ENCODE results near the gene SSBP1. TPM values are rescaled to one million over a fixed set of nuclear protein-coding genes. Genes with fewer than 3 reads are reported as not detected.
"Not testable (repeated sequence)": the region's sequence is repeated elsewhere in the genome, so short reads cannot be mapped to it uniquely, and the experiment has no call there.

Gene SSBP1
- total RNA-seq, 1 donor from 2014 or later: 164 TPM

GRCh38 chr7:141708351-141708750, 29.8 kb upstream of the SSBP1 start, which contains the start of gene WEE2:
TSS of gene WEE2 (plus strand) at chr7:141708353. CDS start at chr7:141708759, 406 bp downstream.
- no peak for DNase-seq (ENCODE audit: extremely low read depth, low read depth, low spot score)

- no peak for DNase-seq (ENCODE audit: extremely low read depth, low read depth, low spot score)
Observed at GRCh38 chr7:141709318-141709717, 28.8 kb upstream of the SSBP1 start.

GRCh38 chr7:141709749-141710148, 28.4 kb upstream of the SSBP1 start:
- no peak for DNase-seq (ENCODE audit: extremely low read depth, low read depth, low spot score)

- DNase-seq (ENCODE audit: extremely low read depth, low read depth, low spot score): no peak
Observed at GRCh38 chr7:141710301-141710700, 27.9 kb upstream of the SSBP1 start.

GRCh38 chr7:141712603-141713255, 25.4 kb upstream of the SSBP1 start:
- DNase-seq (ENCODE audit: extremely low read depth, low read depth, low spot score): no peak

- DNase-seq (ENCODE audit: extremely low read depth, low read depth, low spot score): no peak
Observed at GRCh38 chr7:141713890-141714289, 24.3 kb upstream of the SSBP1 start.

- DNase-seq (ENCODE audit: extremely low read depth, low read depth, low spot score): no peak
Observed at GRCh38 chr7:141714571-141714970, 23.6 kb upstream of the SSBP1 start.

GRCh38 chr7:141715018-141715417, 23.1 kb upstream of the SSBP1 start:
- DNase-seq (ENCODE audit: extremely low read depth, low read depth, low spot score): no peak

- no peak for DNase-seq (ENCODE audit: extremely low read depth, low read depth, low spot score)
Observed at GRCh38 chr7:141715794-141716689, 22.1 kb upstream of the SSBP1 start.

- no peak for DNase-seq (ENCODE audit: extremely low read depth, low read depth, low spot score)
Observed at GRCh38 chr7:141717450-141717849, 20.7 kb upstream of the SSBP1 start.

- DNase-seq (ENCODE audit: extremely low read depth, low read depth, low spot score): no peak
Observed at GRCh38 chr7:141722529-141722928, 15.6 kb upstream of the SSBP1 start.

GRCh38 chr7:141729020-141729419, 9.1 kb upstream of the SSBP1 start:
- no peak for DNase-seq (ENCODE audit: extremely low read depth, low read depth, low spot score)

- DNase-seq (ENCODE audit: extremely low read depth, low read depth, low spot score): no peak
Observed at GRCh38 chr7:141731476-141732149, 6.5 kb upstream of the SSBP1 start.

GRCh38 chr7:141737118-141737835, 881 bp upstream of the SSBP1 start:
- DNase-seq (ENCODE audit: extremely low read depth, low read depth, low spot score): no peak

- no peak for DNase-seq (ENCODE audit: extremely low read depth, low read depth, low spot score)
Observed at GRCh38 chr7:141738592-141739013, 445 bp downstream of the SSBP1 start.

GRCh38 chr7:141739250-141739649, 1.1 kb downstream of the SSBP1 start:
- no peak for DNase-seq (ENCODE audit: extremely low read depth, low read depth, low spot score)

- no peak for DNase-seq (ENCODE audit: extremely low read depth, low read depth, low spot score)
Observed at GRCh38 chr7:141742229-141742628, 4.1 kb downstream of the SSBP1 start.

- no peak for DNase-seq (ENCODE audit: extremely low read depth, low read depth, low spot score)
Observed at GRCh38 chr7:141744131-141744530, 6.0 kb downstream of the SSBP1 start.

GRCh38 chr7:141748396-141748795, 10.2 kb downstream of the SSBP1 start:
- no peak for DNase-seq (ENCODE audit: extremely low read depth, low read depth, low spot score)

- DNase-seq (ENCODE audit: extremely low read depth, low read depth, low spot score): not testable (repeated sequence)
Observed at GRCh38 chr7:141751904-141752303, 13.7 kb downstream of the SSBP1 start.

- DNase-seq (ENCODE audit: extremely low read depth, low read depth, low spot score): no peak
Observed at GRCh38 chr7:141752634-141753033, 14.5 kb downstream of the SSBP1 start.

All from glomerular endothelial cell (primary cell).